B cell (primary cell): ENCODE results near the gene SUSD4.

Source experiments
- EZH2 ChIP-seq: IDR thresholded peaks from 2 replicates; pipeline ENCODE4 v1.6.1; 2012; ENCODE audit warnings: borderline replicate concordance, low read depth, mild to moderate bottlenecking, moderate library complexity, low read length; ENCODE audit not compliant: insufficient read depth, poor library complexity, severe bottlenecking
- TF ChIP-seq, protein P1 (sequence below): fragments of 200-600 bp; IDR thresholded peaks from one replicate; pipeline ENCODE4 v1.8.0; 2022; ENCODE audit warnings: antibody characterized with exemption, mild to moderate bottlenecking

DNA sequence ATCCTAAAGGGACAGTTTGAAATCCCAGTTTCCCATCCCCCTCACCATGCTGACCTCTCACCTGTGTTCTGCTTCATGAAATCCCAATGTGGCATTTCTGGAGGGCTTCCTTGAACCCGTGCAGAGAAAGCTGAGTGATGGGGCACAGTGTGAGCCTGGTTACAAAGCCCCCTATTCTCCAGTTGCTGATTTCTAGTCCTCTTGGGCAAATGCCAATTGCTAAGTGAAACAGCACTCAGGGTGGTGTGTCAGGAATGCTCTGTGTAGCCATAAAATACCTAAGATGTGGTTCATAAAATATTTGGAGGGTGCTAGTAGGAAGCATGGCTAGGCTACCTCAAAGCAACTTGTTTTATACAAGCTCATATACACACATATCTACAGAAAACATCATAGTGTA lies 32.0 kb downstream of the SUSD4 start:
- TF ChIP-seq, protein P1, sequence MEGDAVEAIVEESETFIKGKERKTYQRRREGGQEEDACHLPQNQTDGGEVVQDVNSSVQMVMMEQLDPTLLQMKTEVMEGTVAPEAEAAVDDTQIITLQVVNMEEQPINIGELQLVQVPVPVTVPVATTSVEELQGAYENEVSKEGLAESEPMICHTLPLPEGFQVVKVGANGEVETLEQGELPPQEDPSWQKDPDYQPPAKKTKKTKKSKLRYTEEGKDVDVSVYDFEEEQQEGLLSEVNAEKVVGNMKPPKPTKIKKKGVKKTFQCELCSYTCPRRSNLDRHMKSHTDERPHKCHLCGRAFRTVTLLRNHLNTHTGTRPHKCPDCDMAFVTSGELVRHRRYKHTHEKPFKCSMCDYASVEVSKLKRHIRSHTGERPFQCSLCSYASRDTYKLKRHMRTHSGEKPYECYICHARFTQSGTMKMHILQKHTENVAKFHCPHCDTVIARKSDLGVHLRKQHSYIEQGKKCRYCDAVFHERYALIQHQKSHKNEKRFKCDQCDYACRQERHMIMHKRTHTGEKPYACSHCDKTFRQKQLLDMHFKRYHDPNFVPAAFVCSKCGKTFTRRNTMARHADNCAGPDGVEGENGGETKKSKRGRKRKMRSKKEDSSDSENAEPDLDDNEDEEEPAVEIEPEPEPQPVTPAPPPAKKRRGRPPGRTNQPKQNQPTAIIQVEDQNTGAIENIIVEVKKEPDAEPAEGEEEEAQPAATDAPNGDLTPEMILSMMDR, result no peak
- TF ChIP-seq EZH2, result no peak
